Stimulated activated CD4-positive, alpha-beta T cell treated with anti-CD3 and anti-CD28 coated beads, Interleukin-1b, Interleukin-23, amount 100 ng/mL, for 48 hours (primary cell): ENCODE data around the gene ZNF622.
A peak's percentile ranks its signal among the peaks of the same experiment; 100 is the strongest.

ENCODE experiments used
- DNase-seq: peaks from one replicate; pipeline ENCODE4 v3.0.0-alpha.2; 2020

The ZNF622 gene, protein sequence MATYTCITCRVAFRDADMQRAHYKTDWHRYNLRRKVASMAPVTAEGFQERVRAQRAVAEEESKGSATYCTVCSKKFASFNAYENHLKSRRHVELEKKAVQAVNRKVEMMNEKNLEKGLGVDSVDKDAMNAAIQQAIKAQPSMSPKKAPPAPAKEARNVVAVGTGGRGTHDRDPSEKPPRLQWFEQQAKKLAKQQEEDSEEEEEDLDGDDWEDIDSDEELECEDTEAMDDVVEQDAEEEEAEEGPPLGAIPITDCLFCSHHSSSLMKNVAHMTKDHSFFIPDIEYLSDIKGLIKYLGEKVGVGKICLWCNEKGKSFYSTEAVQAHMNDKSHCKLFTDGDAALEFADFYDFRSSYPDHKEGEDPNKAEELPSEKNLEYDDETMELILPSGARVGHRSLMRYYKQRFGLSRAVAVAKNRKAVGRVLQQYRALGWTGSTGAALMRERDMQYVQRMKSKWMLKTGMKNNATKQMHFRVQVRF

DNA sequence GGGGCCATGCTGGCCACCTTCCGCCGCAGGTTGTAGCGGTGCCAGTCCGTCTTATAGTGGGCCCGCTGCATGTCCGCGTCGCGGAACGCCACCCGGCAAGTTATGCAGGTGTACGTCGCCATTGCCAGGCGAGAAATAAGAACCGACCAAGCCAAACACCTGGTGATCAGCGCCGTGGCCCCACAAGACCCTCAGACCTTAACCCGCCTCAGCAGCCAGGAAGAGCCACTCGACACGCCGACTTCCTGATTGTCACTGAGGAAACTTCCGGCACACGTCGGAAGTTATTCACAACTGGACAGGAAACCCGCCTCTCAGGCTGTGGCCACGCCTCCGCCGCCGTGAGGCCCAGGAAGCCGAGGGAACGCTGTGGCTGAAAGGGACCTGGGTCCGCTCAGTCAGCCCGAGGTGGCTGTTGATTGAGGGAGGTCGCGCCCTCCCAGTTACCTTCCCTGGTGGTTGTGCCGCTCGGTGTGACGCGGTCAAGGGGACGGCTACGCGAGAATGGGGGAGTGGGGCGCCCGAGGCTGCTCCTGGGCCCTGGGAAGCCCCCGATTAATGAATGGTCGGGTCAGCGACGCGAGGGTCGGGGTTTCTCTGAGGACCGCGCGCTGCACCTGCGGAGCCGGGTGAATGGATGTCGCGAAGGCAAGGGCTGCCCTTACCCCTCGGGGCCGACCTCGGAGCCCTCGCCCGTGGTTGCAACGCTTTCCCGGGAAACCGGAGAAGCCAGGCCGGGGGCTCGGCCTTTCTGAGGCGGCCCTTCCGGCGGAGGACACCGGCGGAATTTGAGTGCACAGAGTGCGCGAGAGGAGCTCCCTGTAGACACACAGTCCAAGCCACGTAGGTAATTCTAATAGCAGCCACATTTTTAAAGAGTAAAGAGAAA lies at the start of gene ZNF622:
TSS of gene ZNF622 (minus strand) at position 257 of the 889 bp plus-strand sequence. CDS start at position 122, 135 bp downstream.
- DNase-seq = peak; percentile 91

DNA sequence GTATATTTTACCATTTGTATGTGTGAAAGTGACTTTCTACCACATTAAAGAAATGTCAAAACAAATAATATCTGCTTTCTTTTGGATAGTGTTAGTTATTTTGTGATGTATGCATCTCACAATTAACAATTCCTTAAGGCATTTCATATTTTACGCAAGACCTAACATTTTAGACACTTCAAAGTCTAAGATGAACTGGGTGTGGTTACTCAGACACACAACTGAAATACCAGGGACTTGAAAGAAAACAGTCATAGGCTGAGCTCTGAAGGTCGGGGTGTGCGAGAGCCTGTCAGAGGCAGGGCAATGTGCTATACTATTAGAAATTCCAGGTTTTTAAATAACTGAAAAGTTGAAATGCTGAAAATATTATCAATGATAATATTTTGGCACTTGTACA lies 44.5 kb upstream of the ZNF622 start:
- DNase-seq = no peak

DNA sequence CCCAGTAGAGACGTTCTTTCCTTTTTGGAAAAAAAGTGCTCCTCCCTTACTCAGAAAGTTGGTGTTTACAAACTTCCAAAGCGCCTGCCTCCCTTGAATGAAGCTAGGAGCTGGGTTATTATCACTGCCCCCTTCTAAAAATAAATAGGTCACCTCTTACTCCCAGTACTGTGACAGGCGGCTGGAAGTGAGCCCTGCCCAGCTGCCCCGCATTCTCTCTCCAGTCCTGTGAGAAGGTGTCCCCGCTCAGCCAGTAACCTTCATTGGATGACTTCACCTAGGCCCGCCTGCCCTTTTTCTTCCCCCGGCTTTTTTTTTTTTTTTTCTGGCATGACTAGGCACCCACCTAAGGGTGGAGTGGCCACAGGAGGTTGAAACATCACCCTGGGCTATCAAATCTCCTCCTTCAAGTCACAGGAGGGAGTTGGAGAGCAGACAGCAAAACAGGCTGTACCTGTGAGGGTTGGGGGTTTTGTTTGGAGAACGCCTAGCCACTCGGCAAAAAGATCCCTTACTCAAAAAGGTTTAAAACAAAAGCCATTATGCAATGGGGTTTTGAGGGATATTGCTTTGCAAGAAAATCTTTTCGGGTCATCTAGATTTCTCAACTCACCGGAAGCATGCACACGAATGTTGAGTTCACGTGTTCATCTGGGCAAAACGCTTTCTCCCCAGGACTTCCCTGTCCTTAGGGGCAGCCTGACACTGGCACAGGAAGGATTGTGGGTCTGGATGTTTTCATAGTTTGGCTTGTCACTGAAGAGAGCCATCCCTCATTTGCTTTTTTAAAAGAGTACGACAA lies 43.3 kb upstream of the ZNF622 start:
- DNase-seq = no peak

DNA sequence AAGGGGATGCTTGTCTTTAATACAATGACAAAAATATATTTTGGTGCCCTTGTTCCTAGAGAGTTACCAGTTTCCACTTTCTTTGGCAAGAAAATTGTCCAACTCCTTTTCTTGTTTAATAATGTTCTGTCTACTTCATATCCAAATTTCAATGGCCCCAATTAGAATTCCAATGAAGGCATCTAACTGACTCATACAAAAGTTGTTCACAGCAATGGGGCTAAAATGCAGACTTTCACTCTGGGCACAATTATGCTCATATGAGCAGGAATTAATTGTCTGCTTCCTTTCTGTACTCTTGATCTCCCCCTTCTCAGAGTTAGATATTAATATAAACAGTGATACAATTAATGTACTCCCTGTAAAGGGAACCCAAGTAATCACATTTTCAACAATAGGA lies 42.1 kb upstream of the ZNF622 start:
- no peak for DNase-seq

DNA sequence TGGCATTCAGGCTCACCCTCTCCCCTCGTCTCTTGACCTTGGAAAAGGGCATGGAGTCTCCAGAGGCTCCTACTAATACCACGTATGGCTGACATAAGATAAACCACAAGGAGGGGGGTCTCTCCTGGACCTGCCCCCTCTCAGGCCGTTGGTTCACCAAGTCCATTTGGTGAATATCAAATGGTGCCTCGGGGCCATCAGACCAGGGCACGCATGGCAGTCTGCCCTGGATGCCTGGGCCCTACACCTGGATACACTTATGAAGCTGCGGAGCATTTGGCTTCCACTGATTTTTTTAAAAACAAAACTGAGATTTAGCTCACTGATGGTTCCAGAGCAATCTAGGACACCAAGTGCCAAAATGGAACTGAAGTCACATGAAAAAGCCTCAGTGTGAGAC lies 40.3 kb upstream of the ZNF622 start:
- no peak for DNase-seq

DNA sequence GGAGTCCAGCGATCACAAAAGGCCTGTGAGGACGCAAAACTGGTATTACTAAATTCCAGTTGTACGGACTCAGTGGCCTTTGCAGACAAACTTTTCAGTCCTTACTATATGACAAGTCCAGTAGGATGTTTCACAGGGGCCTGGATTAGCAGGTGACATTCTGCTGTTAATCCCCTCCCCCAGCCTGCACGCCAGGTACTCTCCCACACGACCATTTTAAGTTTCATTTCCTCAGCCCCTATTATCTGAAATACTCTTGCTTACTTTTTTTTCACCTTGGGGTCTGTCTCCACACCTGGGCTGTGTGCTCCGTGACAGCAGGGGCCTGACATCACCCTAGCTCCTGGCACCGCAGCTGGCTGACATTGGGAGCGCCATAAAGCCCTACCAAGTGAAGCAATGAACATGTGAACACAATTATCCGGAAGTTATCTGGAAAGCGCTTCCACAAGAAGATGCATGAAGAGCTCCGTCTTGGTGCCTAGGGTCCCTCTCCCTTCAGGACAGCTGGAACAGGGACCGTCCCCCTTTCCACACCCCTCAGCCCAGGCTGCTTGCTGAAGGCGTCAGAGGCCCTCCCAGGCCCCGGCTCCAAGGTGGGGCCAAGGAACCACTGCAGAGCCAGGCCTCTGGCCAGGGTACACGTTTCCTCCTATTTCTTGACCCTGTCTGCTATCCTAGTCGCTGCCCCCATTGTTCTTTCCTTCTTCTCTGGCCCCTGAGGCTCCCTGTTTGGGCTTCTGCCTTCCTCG lies 39.7 kb upstream of the ZNF622 start:
- no peak for DNase-seq

DNA sequence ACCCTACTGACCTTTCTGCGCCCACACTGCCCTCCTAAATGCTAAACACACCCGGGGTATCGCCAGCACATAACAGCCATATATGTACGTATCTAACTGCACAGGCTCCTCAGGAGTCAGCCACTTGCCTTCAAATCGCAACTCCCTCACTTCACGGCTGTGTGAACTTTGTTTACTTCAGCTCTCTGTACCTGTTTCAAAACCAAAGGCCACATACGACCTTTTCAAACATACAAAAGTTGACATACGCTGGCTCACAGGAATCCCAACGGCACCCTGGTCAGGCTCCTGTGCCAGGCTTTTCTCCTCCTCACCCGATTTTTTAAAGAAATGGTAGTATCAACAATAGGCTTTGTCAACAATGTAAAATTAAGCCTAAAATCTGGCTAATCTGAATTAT lies 39.0 kb upstream of the ZNF622 start:
- DNase-seq = no peak

DNA sequence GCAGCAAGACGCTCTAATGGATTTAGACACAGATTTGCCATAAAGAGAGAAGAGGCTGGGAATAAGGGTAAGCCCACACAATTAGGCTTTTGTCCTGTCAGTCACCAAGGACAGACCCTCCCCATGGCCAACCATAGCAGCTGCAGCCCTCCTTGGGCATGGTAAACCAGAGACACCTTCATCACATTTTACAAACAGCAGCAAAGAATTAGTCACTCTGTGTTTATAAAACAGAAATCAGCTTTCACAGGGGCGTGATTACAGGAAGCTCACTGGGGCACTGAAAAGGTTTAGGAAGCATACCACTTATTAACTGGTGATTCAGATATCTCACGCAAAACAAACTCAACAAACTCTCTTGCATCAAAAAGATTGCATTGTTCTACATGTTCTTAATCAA lies 37.3 kb upstream of the ZNF622 start:
- DNase-seq = no peak

DNA sequence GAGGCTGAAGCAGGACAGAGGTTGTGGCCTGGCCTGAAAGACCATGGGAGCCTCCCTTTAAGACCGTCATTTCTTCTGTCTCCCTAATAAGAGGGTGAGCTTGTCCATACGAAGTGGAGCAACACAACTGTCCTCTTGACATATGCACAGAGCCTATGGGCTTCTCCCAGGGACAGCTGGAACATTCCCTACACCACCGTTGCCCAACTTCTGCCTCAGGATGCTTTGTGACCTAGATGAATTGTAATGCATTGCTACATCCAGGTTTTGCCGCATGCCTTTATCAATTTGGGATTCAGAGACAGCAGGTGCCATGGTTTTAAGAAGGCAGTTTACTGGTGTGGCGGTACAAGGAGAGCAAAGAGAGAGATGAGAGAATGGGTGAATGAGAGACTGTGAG lies 34.4 kb upstream of the ZNF622 start:
- no peak for DNase-seq

DNA sequence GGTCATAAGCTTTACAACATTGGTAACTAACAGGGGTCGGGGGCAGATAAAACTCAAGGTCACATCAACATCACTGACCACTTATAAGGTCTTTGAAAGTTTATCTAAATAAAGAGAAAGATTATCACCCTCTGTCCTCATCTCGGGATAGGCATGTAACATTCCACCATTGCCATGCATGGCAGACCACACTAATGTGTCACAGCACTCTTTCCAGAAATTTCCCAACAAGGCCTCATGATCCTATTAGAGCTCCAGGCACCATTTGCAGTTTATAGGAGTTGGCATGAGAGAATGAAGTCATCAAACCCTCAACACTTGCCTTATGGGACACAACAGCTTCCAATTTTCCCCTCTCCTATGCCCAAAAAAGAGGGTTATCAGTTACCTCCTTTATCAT lies 31.9 kb upstream of the ZNF622 start:
- DNase-seq = no peak

DNA sequence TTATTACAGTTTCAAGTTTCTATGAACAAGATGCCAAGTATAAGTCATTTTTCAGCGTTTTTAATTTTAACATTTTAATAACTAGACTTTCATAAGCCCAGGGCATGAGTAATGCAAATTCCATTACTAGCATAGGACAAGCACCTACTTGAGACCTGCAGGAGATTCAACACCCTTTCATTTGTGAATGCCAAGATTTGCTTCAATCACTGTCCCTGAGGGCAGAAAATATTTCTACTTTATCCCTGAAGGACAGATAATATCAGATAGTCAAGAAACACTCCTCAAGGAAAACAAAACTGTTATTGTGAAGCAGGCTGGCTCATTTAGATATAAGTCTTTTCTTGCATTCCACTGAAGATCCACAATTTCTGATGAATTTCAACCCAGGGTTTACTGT lies 27.7 kb upstream of the ZNF622 start:
- no peak for DNase-seq

DNA sequence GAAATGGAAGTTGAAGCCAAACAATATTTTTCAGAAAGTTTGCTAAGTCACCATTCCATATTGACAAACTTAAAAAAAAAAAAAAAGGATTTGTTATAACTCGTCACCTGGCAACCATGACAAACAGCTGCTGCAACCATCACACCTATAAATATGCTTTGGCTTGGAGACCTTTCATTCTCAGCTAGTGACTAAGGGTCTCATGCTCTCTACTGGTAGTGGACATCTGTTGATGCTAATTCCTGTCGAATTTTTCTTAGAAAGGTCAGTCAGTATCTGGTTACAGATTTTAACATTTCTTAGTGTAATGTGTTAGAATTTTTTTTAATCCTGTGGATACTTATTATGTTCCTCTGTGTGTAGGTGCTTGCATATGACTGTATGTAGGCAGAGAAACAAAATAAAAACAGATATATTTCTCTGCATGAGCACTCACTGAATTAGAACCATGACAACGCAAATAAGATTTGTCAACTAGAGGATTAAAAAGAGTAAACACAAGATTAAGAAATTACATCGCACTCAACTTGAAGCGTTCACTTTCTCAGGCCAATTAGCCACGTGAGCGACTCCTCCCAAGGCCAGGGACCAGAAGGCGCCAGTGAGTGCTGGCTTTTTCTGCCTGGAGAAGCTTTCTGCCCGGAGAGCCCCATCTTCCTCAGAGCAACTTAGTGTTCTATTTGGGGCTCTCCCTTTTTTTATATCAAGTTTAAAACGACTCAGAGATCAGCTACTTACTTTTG lies 27.0 kb upstream of the ZNF622 start:
- no peak for DNase-seq

DNA sequence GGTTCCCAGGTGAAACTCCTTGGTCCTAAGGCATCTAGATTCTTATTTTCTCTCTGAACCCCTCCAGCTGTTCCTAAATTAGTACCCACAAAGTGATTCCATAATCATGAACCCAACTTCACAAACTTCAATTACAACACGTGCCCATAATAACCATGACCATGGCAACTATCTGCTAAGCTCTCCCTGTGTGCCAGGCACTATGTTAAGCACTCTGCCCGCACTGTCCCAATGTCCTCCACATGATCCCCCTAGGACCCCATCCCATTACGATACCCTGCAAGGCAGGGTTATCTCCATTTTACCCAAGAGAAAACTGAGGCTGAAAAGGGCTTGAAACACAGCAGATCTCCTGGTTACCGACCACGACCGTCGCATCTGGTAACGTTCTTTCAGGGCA lies 25.3 kb upstream of the ZNF622 start:
- no peak for DNase-seq

DNA sequence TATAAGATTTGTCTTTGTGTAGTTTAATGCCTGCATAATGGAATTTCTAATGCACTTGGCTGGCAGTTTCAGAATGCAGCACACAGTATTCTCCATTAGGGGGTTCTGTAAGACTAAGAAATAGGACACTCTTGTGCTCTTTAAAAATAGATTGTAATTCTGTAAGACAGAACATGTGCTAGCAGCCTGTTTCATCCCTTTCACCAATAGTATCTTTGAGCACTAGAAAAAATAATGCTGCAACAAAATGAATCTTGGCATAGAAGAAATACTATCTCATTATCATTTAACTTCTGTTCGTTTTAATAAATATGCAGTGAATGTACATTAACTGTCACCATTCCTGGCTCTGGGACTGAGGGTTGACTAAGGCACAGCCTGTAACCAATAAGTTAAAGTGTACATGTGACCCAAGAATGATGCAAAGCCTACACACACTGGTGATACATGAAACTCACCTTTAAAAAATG lies 23.8 kb upstream of the ZNF622 start:
- DNase-seq = no peak

DNA sequence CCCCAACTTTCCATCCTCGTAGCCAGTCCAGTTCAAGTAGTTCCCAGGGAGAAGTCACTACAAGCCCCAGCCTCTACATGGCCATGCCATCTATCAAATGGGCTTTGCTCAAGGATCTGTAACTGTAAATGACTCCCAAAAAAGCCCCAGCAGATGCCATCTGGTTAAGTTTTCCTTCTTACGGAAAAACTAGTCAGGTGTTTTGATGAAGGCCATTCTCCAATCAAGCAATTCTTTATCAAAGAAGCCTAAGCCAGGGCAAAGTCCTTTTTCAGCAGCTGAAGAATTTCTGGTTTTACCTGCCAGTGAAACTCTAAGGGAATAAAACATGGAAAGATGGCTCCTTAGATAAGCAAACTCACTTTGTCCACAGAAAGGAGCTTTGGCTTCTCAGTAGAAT lies 21.9 kb upstream of the ZNF622 start:
- DNase-seq = no peak

DNA sequence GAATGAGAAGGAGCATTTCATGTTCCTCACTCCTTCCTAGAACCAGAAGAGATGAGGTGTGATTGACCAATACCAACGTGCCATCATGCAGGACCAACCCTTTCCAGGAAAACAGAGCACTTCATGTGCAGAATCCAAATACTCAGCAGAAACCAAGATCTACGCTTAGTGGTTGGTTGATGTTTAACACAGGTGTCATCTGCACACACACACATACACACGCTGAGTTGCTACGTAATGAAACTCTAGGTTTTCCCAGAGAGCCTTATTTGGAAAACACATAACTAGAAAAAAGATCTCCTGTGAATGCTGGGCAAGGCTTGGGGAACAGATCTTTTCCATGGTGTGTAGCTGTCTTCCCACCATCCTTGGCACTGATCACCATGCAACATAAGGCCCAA lies 21.1 kb upstream of the ZNF622 start:
- DNase-seq = no peak

DNA sequence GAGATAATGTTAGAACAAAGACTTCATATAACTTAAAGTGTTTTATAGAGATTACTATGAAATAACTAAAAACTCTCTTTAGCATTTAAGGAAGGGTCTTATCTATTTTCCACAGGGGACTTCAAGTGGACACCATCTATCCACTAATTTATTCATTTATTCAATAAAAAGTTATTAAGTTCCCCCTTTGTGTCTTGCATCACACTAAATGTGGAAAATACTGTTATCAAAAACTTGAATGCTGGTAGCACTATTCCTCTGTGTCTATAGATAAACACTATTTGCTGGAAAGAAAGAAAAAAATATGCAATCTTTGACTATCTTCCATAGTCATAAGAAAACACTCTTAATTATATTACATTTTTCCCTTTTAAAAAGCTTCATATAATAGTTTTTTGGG lies 20.1 kb upstream of the ZNF622 start:
- DNase-seq = no peak

DNA sequence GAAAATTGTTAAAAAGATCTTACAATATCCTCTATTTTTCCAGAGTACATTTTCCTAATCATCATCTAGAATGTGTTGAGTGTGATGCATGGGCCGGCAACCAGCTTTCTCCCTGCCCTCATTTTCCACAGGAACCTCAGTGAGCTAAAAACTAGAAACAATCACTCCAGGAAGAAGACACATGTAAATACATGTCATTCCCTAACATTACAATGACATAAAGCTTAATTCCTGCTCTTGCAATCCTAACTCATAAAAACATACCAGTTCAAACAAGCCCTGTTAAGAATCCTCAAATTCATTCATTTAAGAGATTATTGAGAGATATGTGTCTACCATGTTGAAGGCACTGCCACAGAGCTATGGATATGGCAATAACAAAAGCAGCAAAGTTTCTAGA lies 18.5 kb upstream of the ZNF622 start:
- no peak for DNase-seq

DNA sequence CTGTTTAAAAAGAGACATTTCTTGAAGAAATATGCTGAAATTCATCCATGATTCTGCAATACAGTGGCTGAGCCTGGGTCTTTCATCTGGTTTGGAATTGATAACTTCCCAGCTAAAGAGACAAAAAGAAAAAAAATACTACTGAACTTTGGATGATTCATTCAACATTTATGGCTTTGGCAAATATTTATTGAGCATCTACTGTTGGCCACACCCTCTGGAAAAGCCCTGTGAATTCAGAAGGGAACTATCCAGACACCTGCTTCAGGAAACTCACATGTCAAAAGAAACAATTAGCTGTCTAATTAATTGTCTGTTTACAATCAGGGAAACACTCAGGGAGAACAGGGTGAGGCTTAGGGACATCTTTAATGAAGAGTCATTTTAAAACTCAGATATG lies 17.8 kb upstream of the ZNF622 start:
- DNase-seq = no peak

DNA sequence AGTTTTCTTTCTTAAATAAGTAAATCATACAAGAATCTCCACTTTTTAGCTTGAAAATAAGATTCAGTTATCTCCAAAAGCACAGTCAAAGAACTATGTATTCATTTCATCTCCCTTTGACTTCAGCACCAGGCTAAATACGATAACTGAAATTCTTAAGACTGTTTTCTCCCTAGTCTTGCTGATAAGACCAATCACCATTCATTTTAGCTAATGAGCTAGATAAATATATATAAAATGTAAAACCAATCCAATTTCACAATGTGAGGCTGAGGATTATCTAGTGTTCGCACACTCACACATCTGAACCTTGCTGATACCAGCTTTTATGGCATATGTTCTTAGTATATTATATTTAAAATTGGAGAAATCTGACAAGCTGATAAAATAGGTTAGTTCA lies 17.3 kb upstream of the ZNF622 start:
- no peak for DNase-seq

DNA sequence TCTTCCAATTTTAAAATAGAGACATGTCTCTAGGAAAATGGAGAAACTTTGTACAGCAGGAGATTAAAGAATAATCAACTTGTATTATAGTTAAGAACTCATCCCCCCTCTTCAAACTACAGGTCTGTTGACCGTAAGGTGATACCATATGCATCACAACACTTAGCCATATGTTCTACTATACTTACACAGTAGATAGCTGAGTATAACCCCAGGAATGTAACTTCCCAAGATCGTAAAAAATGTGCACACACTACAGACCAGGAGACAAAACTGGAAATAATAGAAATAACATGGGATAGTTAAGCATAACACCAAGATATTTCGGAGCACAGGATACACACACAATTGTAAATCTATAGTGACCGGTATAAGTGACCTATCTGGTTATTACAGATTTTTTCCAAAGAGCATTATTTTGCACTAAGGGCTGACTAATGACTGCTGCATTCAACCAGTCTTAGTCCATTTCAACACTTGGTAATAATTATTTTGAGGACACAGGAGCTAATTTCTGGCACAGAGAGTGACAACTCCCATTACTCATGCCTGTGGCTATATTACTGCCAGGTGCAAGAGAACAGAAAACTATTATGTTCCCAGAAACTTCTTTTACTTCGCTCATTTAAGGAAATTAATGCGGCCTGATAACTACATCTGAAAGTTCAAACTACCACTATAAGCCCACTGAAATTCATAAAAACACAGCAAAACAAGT lies 15.4 kb upstream of the ZNF622 start:
- DNase-seq = no peak
